ENCODE results near the gene GGTLC2. TPM values are rescaled to one million over a fixed set of nuclear protein-coding genes. Genes with fewer than 3 reads are reported as not detected.

GGTLC2 gene
- total and polyA plus RNA-seq, 8 donors = not detected

GRCh38 chr22:22687638-22688500 lies 43.5 kb downstream of the GGTLC2 start:
- H3K9me3 ChIP-seq = no peaks in the 10 kb centered on the region
- TF ChIP-seq CTCF (IDR thresholded peaks at IDR 0.05) = peak; percentile 59 to 70 (median 68)
- intact Hi-C loops (cut with DNase I) = loop anchor here in 1 of 3 donors (10.0 kb wide), 1 partner anchor 197 kb away; the partner anchor contains the start of gene IGLL5
- WGBS, 2 donors = 62 to 70% methylated on average over 4 of the region's 4 CpGs
- no peak overlapping the region for H3K27ac ChIP-seq
- FAIRE-seq (peak; percentile 77), DNase-seq (peak in 3 of 6 donors; percentile 18 to 58 (median 32)), ATAC-seq (peak; percentile 66 to 90 (median 84))
- peaks cover under 1 to 12% (median 5%) of the 10 kb centered on the region in 3 donors for H3K4me1 ChIP-seq
- no peaks in the 10 kb centered on the region for H3K27me3 ChIP-seq
- no peaks in the 10 kb centered on the region for H3K36me3 ChIP-seq
- H3K4me3 ChIP-seq = no peak overlapping the region

- Histone ChIP-seq H3K36me3 (no peaks in the 10 kb centered on the region), H3K27me3 (no peaks in the 10 kb centered on the region), H3K4me1 (peaks cover 10 to 30% (median 19%) of the 10 kb centered on the region in 3 donors), H3K4me3 (no peak overlapping the region), H3K9me3 (no peaks in the 10 kb centered on the region), H3K27ac (no peak overlapping the region)
- WGBS, 2 donors = 68 to 78% methylated on average over 4 of the region's 4 CpGs
- FAIRE-seq (no peak), ATAC-seq (no peak), DNase-seq (no peak)
- intact Hi-C loops (cut with DNase I) = loop anchor here in 1 of 3 donors (10.0 kb wide), 1 partner anchor 195 kb away; the partner anchor contains the start of gene IGLL5
- TF ChIP-seq CTCF (IDR thresholded peaks at IDR 0.05) = no peak
Observed at GRCh38 chr22:22689621-22690345, 45.4 kb downstream of the GGTLC2 start.

- H3K27ac ChIP-seq = no peak overlapping the region
- ATAC-seq (no peak), FAIRE-seq (no peak), DNase-seq (no peak)
- intact Hi-C loops (cut with DNase I) = no loop called here
- 79 to 84% methylated on average over 5 of the region's 5 CpGs for WGBS, 2 donors
- H3K36me3 ChIP-seq = no peaks in the 10 kb centered on the region
- H3K4me1 ChIP-seq = peaks cover 10 to 30% (median 19%) of the 10 kb centered on the region in 3 donors
- TF ChIP-seq CTCF (IDR thresholded peaks at IDR 0.05) = no peak
- no peak overlapping the region for H3K4me3 ChIP-seq
- H3K9me3 ChIP-seq = no peaks in the 10 kb centered on the region
- H3K27me3 ChIP-seq = no peaks in the 10 kb centered on the region
Observed at GRCh38 chr22:22691055-22691454, 46.6 kb downstream of the GGTLC2 start.

- peak in 1 of 4 donors; percentile 4 for ATAC-seq
- peak in 1 of 6 donors; percentile 46 for DNase-seq
- TF ChIP-seq CTCF (IDR thresholded peaks at IDR 0.05) = no peak
- no peak for FAIRE-seq
- peak overlapping the region; percentile 58 to 90 (median 73) for H3K27ac ChIP-seq
- H3K9me3 ChIP-seq = no peaks in the 10 kb centered on the region
- H3K36me3 ChIP-seq = no peaks in the 10 kb centered on the region
- no peak overlapping the region for H3K4me3 ChIP-seq
- H3K27me3 ChIP-seq = no peaks in the 10 kb centered on the region
- WGBS, 2 donors = 60 to 63% methylated on average over 8 of the region's 8 CpGs
- peaks cover 10 to 30% (median 19%) of the 10 kb centered on the region in 3 donors for H3K4me1 ChIP-seq
- intact Hi-C loops (cut with DNase I) = no loop called here
Observed at GRCh38 chr22:22691716-22692701, 47.6 kb downstream of the GGTLC2 start.
